NCI-H2227 treated with DMSO at 0.1 percent for 48 hours (cell line): ENCODE data around the gene POLDIP3.
"Not testable (repeated sequence)": the region's sequence is repeated elsewhere in the genome, so short reads cannot be mapped to it uniquely, and the experiment has no call there.

ENCODE experiments used
- DNase-seq: peaks from one replicate; lab custom pipeline; 2025; lab: John Stamatoyannopoulos, UW

POLDIP3 gene

GRCh38 chr22:42584364-42584940, 30.2 kb downstream of the POLDIP3 start:
- no peak for DNase-seq

- no peak for DNase-seq
These were observed 31.7 kb downstream of the POLDIP3 start for GRCh38 chr22:42582987-42583386.

GRCh38 chr22:42581762-42582716, 32.6 kb downstream of the POLDIP3 start:
- peak; percentile 41 for DNase-seq

GRCh38 chr22:42581194-42581761, 33.4 kb downstream of the POLDIP3 start:
- DNase-seq = not testable (repeated sequence)

- DNase-seq = not testable (repeated sequence)
These were observed 34.6 kb downstream of the POLDIP3 start for GRCh38 chr22:42580040-42580439.

- DNase-seq = no peak
These were observed 37.0 kb downstream of the POLDIP3 start for GRCh38 chr22:42577623-42578240.

- DNase-seq = not testable (repeated sequence)
These were observed 37.5 kb downstream of the POLDIP3 start for GRCh38 chr22:42577141-42577540.

- DNase-seq = not testable (repeated sequence)
These were observed 38.6 kb downstream of the POLDIP3 start for GRCh38 chr22:42575996-42576574.

GRCh38 chr22:42574468-42574867, 40.2 kb downstream of the POLDIP3 start:
- not testable (repeated sequence) for DNase-seq

- not testable (repeated sequence) for DNase-seq
These were observed 40.6 kb downstream of the POLDIP3 start for GRCh38 chr22:42574046-42574445.

GRCh38 chr22:42571068-42571467, 43.6 kb downstream of the POLDIP3 start:
- DNase-seq = not testable (repeated sequence)

GRCh38 chr22:42570580-42570979, 44.1 kb downstream of the POLDIP3 start:
- DNase-seq = not testable (repeated sequence)

- DNase-seq = not testable (repeated sequence)
These were observed 46.7 kb downstream of the POLDIP3 start for GRCh38 chr22:42567950-42568349.

- DNase-seq = no peak
These were observed 48.7 kb downstream of the POLDIP3 start for GRCh38 chr22:42565956-42566355.

GRCh38 chr22:42564699-42565098, 50.0 kb downstream of the POLDIP3 start:
- no peak for DNase-seq

GRCh38 chr22:42563943-42564342, 50.7 kb downstream of the POLDIP3 start:
- DNase-seq = not testable (repeated sequence)

- DNase-seq = no peak
These were observed 52.0 kb downstream of the POLDIP3 start for GRCh38 chr22:42562684-42563083.

GRCh38 chr22:42562279-42562678, 52.4 kb downstream of the POLDIP3 start:
- DNase-seq = no peak

- DNase-seq = no peak
These were observed 52.8 kb downstream of the POLDIP3 start for GRCh38 chr22:42561856-42562255.

GRCh38 chr22:42560781-42561180, 53.9 kb downstream of the POLDIP3 start:
- no peak for DNase-seq

GRCh38 chr22:42560381-42560780, 54.3 kb downstream of the POLDIP3 start:
- DNase-seq = no peak
